AG04449 (cell line): ENCODE measurements around the gene ZBTB7C.

Experiments used
- CTCF ChIA-PET: fragments of 350-600 bp; formaldehyde crosslinking; extraction: SDS; loops from one replicate; lab custom pipeline; 2021; ENCODE audit warnings: antibody characterized with exemption; lab: Yijun Ruan, JAX
- POLR2A ChIA-PET: fragments of 400-600, 350-600 bp; formaldehyde crosslinking; extraction: SDS; loops from one replicate; lab custom pipeline; 2020; ENCODE audit warnings: antibody characterized with exemption, inconsistent platforms; lab: Yijun Ruan, JAX
- DNase-seq: peaks from one replicate; pipeline ENCODE4 v3.0.0-alpha.2; 2010; ENCODE audit warnings: low read depth, low spot score
- H3K4me3 ChIP-seq: 2 replicates; pipeline ENCODE4 v1.5.1; 2011; ENCODE audit warnings: low read depth, mild to moderate bottlenecking, control low read depth, low read length
- TF ChIP-seq, protein P1 (sequence below): IDR thresholded peaks from one replicate; pipeline ENCODE4 v1.5.1; 2011; ENCODE audit warnings: mild to moderate bottlenecking, moderate library complexity, low read length, control low read depth, inconsistent platforms; ENCODE audit not compliant: insufficient read depth; ENCODE audit errors: missing control alignments

The ZBTB7C gene

DNA sequence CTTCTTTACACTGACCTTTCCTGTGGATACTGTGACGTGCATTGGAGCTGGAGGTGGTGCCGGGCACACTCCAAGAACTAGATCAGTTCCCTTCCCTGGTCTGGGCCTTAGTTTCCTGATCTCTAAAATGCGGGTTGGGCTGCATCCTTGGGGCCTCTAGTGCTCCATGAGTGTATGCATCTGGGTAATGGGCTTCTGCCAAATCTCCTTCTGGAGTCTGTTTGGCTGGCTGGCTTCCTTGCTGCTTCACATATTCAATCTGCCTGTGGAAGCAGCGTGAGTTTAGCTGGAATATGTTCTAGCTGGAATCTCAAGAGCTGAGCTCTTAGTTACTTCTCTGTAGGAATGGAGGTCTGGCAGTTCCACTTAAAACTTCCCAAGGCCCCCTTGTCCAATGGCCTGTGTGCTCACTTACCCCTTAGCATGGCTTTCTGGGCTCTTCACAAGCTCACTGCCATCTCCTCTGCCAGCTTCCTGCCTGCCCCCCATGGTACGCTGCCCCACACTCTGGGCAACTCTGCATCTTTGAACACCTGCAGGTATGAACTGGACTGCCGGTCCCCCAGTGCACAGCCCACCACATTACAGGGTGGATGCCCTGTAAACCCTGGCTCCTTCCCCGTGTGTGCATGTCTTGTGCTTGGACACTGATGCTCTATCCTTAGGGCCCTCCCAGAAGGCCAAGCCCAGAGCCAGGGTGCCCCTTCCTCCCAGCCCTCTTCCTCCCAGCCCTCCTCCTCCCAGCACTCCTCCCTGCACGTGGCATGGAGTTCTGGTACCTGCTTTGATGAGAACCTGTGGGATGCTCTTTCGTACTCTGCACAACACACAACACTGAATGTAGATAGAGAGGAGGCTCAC lies 375.2 kb downstream of the ZBTB7C start:
- no peak overlapping the region for H3K4me3 ChIP-seq
- CTCF ChIA-PET, result interaction anchor here (1.0 to 2.3 kb wide), 6 partner anchors 8 to 412 kb away, joined by 3 to 27 read pairs (median 4); no protein-coding TSS in a partner anchor
- POLR2A ChIA-PET, result no interaction called here
- TF ChIP-seq, protein P1, sequence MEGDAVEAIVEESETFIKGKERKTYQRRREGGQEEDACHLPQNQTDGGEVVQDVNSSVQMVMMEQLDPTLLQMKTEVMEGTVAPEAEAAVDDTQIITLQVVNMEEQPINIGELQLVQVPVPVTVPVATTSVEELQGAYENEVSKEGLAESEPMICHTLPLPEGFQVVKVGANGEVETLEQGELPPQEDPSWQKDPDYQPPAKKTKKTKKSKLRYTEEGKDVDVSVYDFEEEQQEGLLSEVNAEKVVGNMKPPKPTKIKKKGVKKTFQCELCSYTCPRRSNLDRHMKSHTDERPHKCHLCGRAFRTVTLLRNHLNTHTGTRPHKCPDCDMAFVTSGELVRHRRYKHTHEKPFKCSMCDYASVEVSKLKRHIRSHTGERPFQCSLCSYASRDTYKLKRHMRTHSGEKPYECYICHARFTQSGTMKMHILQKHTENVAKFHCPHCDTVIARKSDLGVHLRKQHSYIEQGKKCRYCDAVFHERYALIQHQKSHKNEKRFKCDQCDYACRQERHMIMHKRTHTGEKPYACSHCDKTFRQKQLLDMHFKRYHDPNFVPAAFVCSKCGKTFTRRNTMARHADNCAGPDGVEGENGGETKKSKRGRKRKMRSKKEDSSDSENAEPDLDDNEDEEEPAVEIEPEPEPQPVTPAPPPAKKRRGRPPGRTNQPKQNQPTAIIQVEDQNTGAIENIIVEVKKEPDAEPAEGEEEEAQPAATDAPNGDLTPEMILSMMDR, result no peak
- no peak for DNase-seq

DNA sequence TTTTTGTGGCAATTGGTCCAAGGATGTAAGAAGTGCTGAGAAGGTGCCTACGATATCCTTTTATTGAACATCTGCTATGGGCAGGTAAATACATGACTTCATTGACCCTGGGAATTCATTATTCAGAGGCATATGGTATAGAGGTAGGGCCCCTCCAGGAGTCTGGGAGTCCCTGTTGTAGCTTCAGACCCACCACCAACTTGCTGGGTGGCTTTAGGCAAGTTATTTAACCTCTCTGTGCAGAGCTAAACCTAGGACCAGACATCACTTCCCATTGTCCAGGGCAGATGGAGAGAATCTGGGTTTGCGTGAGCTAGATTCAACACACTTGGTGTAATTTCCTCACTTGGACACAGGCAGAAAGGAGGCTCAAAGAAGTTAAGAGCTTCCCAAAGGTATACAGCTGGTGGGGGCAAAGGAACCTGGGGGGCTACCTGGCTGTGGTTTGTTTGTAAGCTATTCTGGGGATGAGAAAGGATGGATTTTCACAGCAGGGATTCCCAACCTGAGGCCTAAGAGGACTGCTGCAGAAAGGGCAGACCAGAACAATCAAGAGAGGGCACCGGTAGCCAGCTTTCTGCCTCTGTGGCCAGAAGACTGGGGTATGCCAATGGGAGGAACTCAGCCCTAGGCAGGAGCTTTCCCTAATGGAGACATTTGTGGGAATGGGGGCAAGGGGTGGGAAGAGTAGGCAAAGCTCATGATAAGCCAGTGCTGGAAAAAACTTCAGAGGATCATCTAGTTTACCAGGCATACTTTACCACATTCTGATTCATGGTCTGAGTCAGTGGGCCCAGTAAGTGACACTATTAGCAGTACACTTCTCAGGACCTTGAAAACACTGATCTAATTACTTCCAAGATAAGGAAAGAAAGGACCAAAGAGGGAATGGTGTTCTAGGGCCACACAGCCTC lies 376.1 kb downstream of the ZBTB7C start:
- ChIA-PET POLR2A (interaction anchor here (0.7 kb wide), 1 partner anchor 100 kb away, joined by 3 read pairs; no protein-coding TSS in a partner anchor), CTCF (interaction anchor here (0.6 to 2.3 kb wide), 8 partner anchors 9 to 413 kb away, joined by 3 to 27 read pairs (median 3); no protein-coding TSS in a partner anchor)
- H3K4me3 ChIP-seq, result no peak overlapping the region
- TF ChIP-seq, protein P1, result no peak
- no peak for DNase-seq

DNA sequence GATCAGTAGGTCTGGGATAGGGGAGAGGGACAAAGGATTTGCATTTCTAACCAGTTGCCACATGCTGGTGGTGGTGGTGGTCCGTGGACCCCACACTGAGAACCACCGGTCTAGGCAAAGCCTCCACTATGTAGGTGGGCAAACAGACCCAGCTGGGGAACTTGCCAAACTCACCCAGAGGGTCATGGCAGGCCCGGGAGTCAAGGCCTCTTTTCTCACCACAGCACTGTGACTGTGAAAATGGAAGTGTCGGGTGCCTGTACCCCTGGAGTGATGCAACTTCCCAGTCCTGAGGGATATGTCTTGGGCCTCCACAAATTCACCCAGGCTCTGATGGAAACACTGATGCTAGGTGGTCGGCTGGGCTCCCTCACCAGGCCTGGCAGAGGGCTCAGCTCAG lies 377.5 kb downstream of the ZBTB7C start:
- no peak for DNase-seq
- CTCF ChIA-PET, result interaction anchor here (0.9 to 4.4 kb wide), 6 partner anchors 260 to 437 kb away, joined by 3 to 81 read pairs (median 5); no protein-coding TSS in a partner anchor
- POLR2A ChIA-PET, result no interaction called here
- no peak overlapping the region for H3K4me3 ChIP-seq
- TF ChIP-seq, protein P1, result no peak

DNA sequence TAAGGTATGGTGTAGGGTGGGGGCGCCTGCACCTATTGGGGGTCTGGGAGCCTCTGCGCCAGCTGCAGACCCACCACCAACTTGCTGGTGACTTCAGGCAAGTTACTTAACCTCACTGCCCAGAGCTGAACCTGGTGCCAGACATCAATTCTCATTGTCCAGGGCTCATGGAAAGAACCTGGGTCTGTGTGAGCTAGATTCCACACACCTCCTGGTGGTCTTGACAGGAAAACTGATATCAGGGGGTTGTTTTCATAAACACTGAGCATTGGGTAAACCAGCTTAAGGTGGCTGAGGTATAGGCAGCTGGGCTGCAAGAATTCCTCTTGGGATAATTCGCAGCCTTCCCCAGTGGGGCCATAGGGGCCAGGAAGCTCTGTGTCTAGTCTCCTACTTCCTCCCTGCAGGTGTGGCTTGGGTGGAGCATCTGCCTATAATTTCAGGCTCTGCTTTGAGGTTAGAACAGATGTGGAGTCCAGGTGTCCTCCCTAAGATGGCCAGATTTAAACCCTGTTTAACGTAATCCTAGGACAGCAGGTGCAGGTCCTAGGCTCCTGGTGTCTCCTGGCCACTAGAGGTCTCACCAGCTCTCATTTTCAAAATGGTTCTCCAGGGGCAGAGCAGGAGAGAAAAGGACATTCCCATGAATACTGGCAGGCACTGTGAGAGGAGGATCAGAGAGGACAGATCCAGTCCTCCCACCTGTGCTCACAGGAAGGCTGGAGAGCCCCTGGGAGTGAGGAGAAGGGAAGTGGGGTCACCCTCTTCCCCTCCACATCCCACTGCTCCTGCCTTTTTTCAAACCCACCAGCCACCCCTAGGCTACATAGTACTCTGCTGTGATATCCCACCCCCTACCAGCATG lies 378.3 kb downstream of the ZBTB7C start:
- DNase-seq, result no peak
- POLR2A ChIA-PET, result no interaction called here
- no peak overlapping the region for H3K4me3 ChIP-seq
- TF ChIP-seq, protein P1, result peak; percentile 74
- CTCF ChIA-PET, result interaction anchor here (0.8 to 4.4 kb wide), 16 partner anchors 10 to 438 kb away, joined by 3 to 81 read pairs (median 4); no protein-coding TSS in a partner anchor

DNA sequence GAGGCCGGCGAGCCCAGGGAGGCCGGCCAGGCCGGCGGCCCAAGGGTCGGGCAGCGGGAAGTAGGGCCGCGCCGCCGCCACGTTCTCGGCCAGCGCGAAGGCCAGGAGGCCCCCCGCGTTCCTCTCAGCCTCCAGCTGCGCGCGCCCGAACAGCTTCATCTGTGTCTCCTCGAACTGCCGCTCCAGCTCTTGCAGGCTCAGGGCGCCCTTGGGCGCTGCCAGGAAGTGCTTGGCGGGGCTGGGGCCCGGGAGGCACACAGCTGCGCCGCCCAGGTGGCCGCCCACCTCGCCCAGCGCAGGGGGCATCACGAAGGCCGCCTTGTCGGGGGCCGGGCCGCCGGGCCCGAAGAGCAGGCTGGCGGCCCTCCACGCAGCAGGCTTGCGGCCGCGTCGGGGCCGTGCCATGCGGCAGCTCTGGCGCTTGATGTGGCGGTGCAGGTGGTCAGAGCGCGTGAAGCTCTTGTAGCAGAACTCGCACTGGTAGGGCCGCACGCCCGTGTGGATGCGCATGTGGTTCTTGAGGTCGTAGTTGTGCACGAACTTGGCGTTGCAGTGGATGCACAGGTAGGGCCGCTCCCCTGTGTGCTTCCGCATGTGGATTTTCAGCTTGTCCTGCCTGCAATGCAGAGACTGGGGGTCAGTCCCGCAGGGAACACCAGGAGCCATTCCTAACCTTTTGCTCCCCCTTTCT lies 379.7 kb downstream of the ZBTB7C start:
- DNase-seq, result no peak
- CTCF ChIA-PET, result interaction anchor here (0.8 to 4.4 kb wide), 6 partner anchors 9 to 417 kb away, joined by 3 to 81 read pairs (median 6); no protein-coding TSS in a partner anchor
- POLR2A ChIA-PET, result no interaction called here
- H3K4me3 ChIP-seq, result no peak overlapping the region
- TF ChIP-seq, protein P1, result no peak
